ENCODE results near the gene IL1RAP. TPM values are rescaled to one million over a fixed set of nuclear protein-coding genes. Genes with fewer than 3 reads are reported as not detected.

The IL1RAP gene
- total and polyA plus RNA-seq, 8 donors: 20.1 to 32.5 (median 21.0) TPM

DNA sequence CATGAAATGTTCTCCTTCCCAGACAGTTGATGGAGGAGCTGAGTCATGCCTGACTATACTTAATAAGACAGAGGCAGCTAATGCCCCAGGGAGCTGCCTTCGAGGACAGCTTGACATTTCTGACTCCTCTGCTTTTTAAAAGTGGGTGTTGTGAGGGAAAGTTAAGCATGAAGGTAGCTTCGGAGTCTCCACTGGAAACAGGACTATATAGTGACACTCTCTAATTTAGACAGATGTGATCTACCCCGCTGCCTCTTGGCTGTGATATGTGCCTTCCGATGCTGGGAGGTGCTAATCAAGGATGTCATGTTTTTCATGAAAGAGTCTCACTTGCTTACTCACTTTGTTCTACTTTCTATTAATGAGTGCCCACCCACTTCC, 72.7 kb downstream of the IL1RAP start:
- DNase-seq: no peak
- no peak overlapping the region for H3K4me3 ChIP-seq
- TF ChIP-seq, protein P1, sequence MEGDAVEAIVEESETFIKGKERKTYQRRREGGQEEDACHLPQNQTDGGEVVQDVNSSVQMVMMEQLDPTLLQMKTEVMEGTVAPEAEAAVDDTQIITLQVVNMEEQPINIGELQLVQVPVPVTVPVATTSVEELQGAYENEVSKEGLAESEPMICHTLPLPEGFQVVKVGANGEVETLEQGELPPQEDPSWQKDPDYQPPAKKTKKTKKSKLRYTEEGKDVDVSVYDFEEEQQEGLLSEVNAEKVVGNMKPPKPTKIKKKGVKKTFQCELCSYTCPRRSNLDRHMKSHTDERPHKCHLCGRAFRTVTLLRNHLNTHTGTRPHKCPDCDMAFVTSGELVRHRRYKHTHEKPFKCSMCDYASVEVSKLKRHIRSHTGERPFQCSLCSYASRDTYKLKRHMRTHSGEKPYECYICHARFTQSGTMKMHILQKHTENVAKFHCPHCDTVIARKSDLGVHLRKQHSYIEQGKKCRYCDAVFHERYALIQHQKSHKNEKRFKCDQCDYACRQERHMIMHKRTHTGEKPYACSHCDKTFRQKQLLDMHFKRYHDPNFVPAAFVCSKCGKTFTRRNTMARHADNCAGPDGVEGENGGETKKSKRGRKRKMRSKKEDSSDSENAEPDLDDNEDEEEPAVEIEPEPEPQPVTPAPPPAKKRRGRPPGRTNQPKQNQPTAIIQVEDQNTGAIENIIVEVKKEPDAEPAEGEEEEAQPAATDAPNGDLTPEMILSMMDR (IDR thresholded peaks at IDR 0.05): no peak
- no peaks in the 10 kb centered on the region for H3K9me3 ChIP-seq
- H3K27ac ChIP-seq: peak overlapping the region in 1 of 2 donors; percentile 55
- peaks cover 0 to 40% of the 10 kb centered on the region in 2 donors for H3K4me1 ChIP-seq
- no peaks in the 10 kb centered on the region for H3K27me3 ChIP-seq
- peak; percentile 59 for ATAC-seq
- intact Hi-C loops (cut with DNase I): no loop called here
- H3K36me3 ChIP-seq: no peaks in the 10 kb centered on the region

DNA sequence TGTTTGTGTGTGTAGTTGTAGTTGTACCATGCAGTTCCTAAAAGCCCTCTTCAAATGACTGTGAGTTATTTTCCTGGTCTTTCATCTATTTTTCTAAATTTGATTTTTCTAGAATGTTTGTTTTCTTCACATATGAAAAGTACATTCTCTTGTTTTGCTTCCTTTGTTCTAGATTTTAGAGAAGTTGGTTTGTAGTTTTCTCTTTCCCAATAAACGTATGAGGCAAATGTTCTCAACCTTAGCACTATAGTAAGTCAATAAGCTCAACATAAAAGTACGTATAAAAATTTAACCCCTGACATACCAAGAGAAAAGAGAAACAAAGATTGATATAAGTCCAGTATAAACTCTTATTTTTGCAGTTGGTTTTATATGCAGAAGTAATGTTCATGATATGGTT, 74.7 kb downstream of the IL1RAP start:
- intact Hi-C loops (cut with DNase I): no loop called here
- Histone ChIP-seq H3K9me3 (no peaks in the 10 kb centered on the region), H3K27me3 (no peaks in the 10 kb centered on the region), H3K36me3 (no peaks in the 10 kb centered on the region), H3K4me1 (peaks cover 0 to 39% of the 10 kb centered on the region in 2 donors), H3K27ac (peak overlapping the region in 1 of 2 donors; percentile 50), H3K4me3 (no peak overlapping the region)
- DNase-seq: no peak
- TF ChIP-seq, protein P1 (IDR thresholded peaks at IDR 0.05): no peak
- ATAC-seq: no peak

DNA sequence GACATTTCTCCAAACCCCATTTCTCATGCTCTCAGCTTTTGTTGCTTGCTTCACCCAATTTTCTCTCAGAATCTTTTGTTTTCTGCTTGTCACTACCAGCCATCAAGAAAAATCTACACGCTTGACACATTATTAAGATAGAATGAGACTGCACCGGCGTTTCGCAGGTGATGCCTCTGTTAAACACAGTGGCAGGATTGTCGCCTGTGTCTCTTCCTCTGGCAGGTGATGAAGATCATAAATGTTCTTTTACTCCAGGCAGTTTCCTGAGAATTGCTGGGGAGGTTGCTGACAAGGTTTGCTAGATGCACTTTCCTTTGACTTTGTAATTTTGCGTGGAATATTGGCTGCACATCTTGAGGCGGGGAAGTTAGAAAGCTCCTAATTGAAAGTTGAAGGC, 75.4 kb downstream of the IL1RAP start:
- H3K36me3 ChIP-seq: no peaks in the 10 kb centered on the region
- ATAC-seq (no peak), DNase-seq (no peak)
- no peaks in the 10 kb centered on the region for H3K9me3 ChIP-seq
- H3K4me1 ChIP-seq: peaks cover 0 to 39% of the 10 kb centered on the region in 2 donors
- H3K27ac ChIP-seq: peak overlapping the region in 1 of 2 donors; percentile 50
- no peaks in the 10 kb centered on the region for H3K27me3 ChIP-seq
- intact Hi-C loops (cut with DNase I): no loop called here
- H3K4me3 ChIP-seq: no peak overlapping the region
- TF ChIP-seq, protein P1 (IDR thresholded peaks at IDR 0.05): no peak

DNA sequence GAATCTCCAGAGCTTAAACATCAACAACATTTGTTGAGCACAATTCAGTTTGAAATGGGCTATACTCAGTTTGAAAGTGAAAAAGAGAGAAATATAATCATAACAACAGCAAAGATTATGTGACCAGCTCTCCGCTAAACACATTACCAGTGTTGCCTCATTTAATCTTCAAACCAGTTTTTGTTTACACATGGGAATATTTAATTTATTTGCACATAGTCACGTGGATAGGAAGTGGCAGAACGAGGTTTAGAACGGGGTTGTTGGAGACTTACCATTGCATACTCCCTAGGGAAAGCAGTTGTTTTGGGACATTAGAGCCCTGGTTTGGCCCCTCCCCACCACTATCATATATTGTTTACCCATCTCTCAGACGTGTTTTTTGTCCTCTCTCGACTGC, 77.2 kb downstream of the IL1RAP start:
- TF ChIP-seq, protein P1 (IDR thresholded peaks at IDR 0.05): no peak
- no peak overlapping the region for H3K27ac ChIP-seq
- H3K36me3 ChIP-seq: no peaks in the 10 kb centered on the region
- peak; percentile 58 for ATAC-seq
- intact Hi-C loops (cut with DNase I): no loop called here
- H3K27me3 ChIP-seq: no peaks in the 10 kb centered on the region
- DNase-seq: no peak
- H3K4me3 ChIP-seq: no peak overlapping the region
- H3K4me1 ChIP-seq: peaks cover 0 to 30% of the 10 kb centered on the region in 2 donors
- H3K9me3 ChIP-seq: no peaks in the 10 kb centered on the region

DNA sequence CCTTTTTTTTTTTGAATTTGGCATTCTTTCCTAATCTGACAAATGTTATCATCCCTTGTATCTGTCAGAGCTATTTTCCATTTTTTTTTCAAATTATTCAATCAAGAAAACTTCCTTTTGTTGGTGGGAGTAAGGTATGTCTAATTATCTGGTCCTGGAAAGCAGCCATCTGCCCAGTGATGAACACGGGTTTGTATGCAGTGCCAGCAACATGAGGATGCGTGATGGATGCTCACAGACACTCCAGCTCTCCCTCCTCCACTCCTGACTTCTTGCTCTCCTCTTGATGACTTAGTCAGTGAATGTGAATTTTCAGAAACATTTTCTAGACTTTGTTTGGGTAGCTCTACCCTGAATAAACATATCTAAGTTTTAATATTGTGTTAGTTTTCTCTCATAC, 79.2 kb downstream of the IL1RAP start:
- Histone ChIP-seq H3K27me3 (no peaks in the 10 kb centered on the region), H3K4me3 (no peak overlapping the region), H3K36me3 (no peaks in the 10 kb centered on the region), H3K9me3 (no peaks in the 10 kb centered on the region), H3K27ac (no peak overlapping the region), H3K4me1 (peaks cover 5 to 25% of the 10 kb centered on the region in 2 donors)
- DNase-seq (no peak), ATAC-seq (no peak)
- intact Hi-C loops (cut with DNase I): no loop called here
- TF ChIP-seq, protein P1 (IDR thresholded peaks at IDR 0.05): no peak

Data from left lung (tissue), 10 donors.